ENCODE data around the gene MRPS23.
"Not testable (repeated sequence)": the region's sequence is repeated elsewhere in the genome, so short reads cannot be mapped to it uniquely, and the experiment has no call there.

MRPS23 gene

DNA sequence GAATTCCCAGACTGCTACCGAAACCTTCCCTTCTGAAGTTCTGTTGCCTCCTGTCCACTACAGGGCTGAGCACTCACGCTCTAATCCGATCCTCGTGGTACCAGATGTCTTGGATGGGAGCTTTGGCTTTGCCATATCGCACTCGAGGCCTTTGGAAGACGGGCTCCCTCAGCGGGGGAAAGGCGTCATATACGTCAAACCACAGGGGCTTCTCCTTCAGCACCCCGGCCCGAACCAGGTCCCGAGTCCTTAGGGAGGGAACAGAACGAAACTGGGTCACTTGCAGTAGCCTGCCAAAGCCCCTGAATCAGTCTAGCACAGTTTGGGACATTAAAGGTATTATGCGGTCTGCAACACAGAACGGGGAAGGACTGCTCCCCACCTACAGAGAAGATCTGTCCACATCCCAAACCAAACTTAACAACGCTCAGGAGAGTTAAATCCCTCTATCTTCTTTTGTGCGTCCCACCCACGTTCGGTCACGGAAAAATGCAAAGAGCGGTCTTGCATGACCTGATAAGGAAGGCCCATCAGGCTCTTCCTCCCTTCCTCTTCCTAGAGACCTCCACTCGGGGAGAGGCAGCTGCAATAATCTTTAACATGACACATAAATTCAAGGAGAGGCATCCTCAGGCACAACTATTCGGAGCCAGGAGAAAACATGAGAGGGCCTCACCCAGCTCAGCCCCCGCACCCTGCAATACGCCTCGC lies 526 bp downstream of the MRPS23 start:
- peak overlapping the region; percentile 86 for H3K4me3 ChIP-seq (ENCODE audit: low read depth, low read length)
- DNase-seq (ENCODE audit: low read depth), result no peak
- TF ChIP-seq, protein P1, sequence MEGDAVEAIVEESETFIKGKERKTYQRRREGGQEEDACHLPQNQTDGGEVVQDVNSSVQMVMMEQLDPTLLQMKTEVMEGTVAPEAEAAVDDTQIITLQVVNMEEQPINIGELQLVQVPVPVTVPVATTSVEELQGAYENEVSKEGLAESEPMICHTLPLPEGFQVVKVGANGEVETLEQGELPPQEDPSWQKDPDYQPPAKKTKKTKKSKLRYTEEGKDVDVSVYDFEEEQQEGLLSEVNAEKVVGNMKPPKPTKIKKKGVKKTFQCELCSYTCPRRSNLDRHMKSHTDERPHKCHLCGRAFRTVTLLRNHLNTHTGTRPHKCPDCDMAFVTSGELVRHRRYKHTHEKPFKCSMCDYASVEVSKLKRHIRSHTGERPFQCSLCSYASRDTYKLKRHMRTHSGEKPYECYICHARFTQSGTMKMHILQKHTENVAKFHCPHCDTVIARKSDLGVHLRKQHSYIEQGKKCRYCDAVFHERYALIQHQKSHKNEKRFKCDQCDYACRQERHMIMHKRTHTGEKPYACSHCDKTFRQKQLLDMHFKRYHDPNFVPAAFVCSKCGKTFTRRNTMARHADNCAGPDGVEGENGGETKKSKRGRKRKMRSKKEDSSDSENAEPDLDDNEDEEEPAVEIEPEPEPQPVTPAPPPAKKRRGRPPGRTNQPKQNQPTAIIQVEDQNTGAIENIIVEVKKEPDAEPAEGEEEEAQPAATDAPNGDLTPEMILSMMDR (IDR thresholded peaks at IDR 0.05; ENCODE audit: control insufficient read depth, extremely low read depth, insufficient read depth), result no peak

DNA sequence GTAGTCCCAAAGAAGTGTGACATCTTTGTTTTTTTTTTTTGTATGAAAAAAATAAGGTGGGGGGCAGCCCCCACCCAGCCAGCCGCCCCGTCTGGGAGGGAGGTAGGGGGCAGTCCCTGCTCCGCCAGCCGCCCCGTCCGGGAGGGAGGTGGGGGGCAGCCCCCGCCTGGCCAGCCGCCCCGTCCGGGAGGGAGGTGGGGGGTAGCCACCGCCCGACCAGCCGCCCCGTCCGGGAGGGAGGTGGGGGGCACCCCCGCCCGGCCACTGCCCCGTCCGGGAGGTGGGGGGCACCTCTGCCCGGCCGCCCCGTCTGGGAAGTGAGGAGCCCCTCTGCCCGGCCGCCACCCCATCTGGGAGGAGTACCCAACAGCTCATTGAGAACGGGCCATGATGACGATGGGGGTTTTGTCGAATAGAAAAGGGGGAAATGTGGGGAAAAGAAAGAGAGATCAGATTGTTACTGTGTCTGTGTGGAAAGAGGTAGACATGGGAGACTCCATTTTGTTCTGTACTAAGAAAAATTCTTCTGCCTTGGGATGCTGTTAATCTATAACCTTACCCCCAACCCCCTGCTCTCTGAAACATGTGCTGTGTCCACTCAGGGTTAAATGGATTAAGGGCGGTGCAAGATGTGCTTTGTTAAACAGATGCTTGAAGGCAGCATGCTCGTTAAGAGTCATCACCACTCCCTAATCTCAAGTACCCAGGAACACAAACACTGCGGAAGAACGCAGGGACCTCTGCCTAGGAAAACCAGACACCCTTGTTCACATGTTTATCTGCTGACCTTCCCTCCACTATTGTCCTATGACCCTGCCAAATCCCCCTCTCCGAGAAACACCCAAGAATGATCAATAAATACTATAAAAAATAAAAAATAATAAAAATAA lies 3.5 kb downstream of the MRPS23 start:
- H3K4me3 ChIP-seq (ENCODE audit: low read depth, low read length); DNase-seq (ENCODE audit: low read depth): not testable (repeated sequence)

DNA sequence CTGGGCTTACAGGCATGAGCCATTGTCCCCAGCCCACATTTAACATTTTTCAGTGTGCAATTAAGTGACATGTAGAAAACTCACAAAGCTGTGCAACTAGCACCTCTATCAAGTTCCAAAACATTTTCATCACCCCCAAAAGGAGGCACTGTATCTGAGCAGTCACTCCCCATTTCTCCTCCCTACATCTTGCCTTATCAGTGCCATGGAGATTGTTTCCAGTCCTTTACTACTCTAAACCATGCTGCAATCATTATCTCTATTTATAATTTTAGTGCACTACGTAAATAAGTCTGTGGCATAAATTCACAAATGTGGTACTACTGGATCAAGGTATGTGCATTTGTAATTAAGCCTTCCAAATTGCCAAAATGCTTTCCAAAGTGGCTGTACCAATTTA lies 7.6 kb downstream of the MRPS23 start:
- TF ChIP-seq, protein P1 (IDR thresholded peaks at IDR 0.05; ENCODE audit: control insufficient read depth, extremely low read depth, insufficient read depth), result no peak
- no peak for DNase-seq (ENCODE audit: low read depth)

DNA sequence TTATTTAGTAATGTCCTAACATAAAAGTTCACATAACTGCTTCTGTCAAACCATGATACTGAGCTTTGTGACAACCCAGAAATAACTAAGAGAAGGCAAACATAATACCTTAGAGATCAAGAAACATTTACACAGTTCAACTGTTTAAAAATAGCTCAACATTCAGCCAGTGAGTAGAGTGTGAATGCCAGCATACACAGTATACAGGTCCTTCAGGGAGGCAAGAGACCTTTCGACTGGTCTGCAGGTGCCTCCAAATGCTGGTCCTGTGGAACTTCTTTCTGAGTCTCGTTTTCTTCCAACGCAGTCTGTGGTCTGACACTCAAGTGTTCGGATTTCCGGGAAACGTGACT lies 10.3 kb downstream of the MRPS23 start:
- no peak for DNase-seq (ENCODE audit: low read depth)
- H3K4me3 ChIP-seq (ENCODE audit: low read depth, low read length), result no peak overlapping the region
- TF ChIP-seq, protein P1 (IDR thresholded peaks at IDR 0.05; ENCODE audit: control insufficient read depth, extremely low read depth, insufficient read depth), result no peak

More for the DNA sequence above, 7.6 kb downstream of the MRPS23 start:
- H3K4me3 ChIP-seq (ENCODE audit: low read depth, low read length), result no peak overlapping the region

DNA sequence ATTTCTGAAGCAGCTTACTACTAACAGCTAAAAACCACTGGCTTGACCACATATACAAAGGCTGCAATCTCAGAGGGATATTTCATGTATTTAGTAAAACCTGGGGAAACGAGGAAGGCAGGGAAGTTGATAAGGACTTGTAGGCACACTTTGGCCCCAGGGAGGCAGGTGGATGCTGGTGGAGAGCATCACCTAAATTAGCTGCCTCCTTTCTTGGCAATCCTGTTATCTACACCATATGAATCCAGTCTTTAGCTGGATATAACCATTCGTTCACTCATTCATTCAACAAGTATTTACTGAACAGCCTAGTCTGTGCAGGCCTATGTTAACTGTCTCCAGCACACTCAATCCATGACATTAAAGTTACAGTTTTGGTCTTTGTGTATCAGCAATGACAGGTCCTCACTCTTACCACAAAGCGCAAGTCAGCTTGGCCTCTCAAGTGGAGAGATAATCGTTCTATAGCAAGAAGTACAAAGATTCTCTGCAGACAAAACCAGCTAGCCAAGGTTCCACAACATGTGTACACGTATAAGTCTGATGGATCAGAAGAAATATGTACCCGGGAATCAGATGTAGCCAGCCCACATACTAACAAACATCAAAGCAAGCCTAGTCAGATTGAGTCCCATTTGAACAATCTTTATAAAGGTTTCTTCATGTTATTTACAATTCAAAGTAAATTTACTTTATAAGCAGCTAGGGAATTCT lies 10.8 kb downstream of the MRPS23 start:
- TF ChIP-seq, protein P1 (IDR thresholded peaks at IDR 0.05; ENCODE audit: control insufficient read depth, extremely low read depth, insufficient read depth), result no peak
- no peak for DNase-seq (ENCODE audit: low read depth)
- no peak overlapping the region for H3K4me3 ChIP-seq (ENCODE audit: low read depth, low read length)

DNA sequence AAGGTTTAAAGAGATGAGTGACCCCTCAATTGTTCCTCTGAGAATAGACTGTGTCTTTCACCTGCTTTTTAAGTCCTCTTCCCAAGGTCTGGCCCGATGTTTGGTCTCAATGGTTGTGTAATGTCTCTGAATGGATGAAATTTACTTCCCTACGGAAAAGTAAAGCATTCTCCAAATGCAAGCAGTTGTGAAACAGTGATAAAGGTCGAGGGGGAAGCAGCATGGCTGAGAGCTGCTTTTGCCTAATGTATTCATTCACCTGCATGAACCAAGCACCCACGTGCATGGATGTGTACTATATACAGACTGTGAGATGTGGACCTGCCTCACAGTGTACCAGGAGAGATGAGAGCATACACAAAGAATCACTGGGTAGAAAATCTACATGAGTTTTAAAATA lies 11.4 kb downstream of the MRPS23 start:
- DNase-seq (ENCODE audit: low read depth), result no peak
- H3K4me3 ChIP-seq (ENCODE audit: low read depth, low read length), result no peak overlapping the region
- TF ChIP-seq, protein P1 (IDR thresholded peaks at IDR 0.05; ENCODE audit: control insufficient read depth, extremely low read depth, insufficient read depth), result no peak

DNA sequence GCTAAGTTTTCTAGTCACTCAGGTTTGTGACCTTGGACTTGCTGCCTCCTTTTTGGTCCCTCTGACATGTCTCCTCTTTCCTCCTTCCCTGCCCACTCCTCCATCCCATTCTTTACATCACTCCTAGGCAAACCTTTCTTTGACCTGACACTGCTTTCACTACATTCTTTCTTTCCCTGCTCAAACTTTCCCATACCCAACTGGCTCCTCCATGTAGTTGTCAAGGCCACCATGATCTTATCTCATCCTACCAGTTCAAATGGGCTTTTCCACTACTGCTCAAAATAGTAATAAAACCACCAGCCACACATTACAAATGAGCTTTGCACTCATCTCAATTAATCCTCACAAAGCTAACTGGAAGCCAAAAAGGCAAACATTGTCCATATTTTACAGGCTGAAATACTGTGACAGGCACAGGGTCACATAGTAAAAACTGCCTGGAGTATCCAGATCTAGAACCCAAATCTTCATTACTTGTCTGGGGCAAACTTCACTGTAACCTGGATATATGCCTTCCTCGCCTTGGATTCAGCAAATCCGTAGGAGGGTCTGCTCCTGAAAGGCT lies 14.4 kb downstream of the MRPS23 start:
- TF ChIP-seq, protein P1 (IDR thresholded peaks at IDR 0.05; ENCODE audit: control insufficient read depth, extremely low read depth, insufficient read depth), result no peak
- H3K4me3 ChIP-seq (ENCODE audit: low read depth, low read length), result no peak overlapping the region
- DNase-seq (ENCODE audit: low read depth), result no peak

Data from LNCaP clone FGC (cell line).